Osteocyte (in vitro differentiated cells): ENCODE data around the gene AMBP. TPM values are rescaled to one million over a fixed set of nuclear protein-coding genes. Genes with fewer than 3 reads are reported as not detected.
A peak's percentile ranks its signal among the peaks of the same experiment; 100 is the strongest.

Experiments used
- DNase-seq: peaks from one replicate; pipeline ENCODE4 v3.0.0; 2021; ENCODE audit warnings: mixed read lengths; ENCODE audit not compliant: unreplicated experiment; ENCODE audit errors: extremely low spot score
- H3K27ac Mint-ChIP-seq: one replicate; pipeline ENCODE4 v1.8.0; 2021; ENCODE audit warnings: mild to moderate bottlenecking, mixed read lengths; ENCODE audit not compliant: unreplicated experiment
- H3K27me3 Mint-ChIP-seq: one replicate; pipeline ENCODE4 v1.8.0; 2021; ENCODE audit warnings: mixed read lengths; ENCODE audit not compliant: unreplicated experiment
- H3K36me3 Mint-ChIP-seq: one replicate; pipeline ENCODE4 v1.8.0; 2021; ENCODE audit warnings: mixed read lengths; ENCODE audit not compliant: unreplicated experiment
- H3K4me1 Mint-ChIP-seq: one replicate; pipeline ENCODE4 v1.8.0; 2021; ENCODE audit warnings: mixed read lengths; ENCODE audit not compliant: unreplicated experiment
- H3K4me3 Mint-ChIP-seq: one replicate; pipeline ENCODE4 v1.8.0; 2021; ENCODE audit warnings: mild to moderate bottlenecking, moderate library complexity, mixed read lengths; ENCODE audit not compliant: unreplicated experiment
- H3K9me3 Mint-ChIP-seq: one replicate; pipeline ENCODE4 v1.8.0; 2021; ENCODE audit warnings: mixed read lengths; ENCODE audit not compliant: unreplicated experiment
- total RNA-seq: library from RNA; stranded (reverse); gene quantifications from 2 replicates; pipeline ENCODE4 v1.2.1, GENCODE V29; 2021
- TF ChIP-seq, protein P1 (sequence below): fragments of 200-600 bp; sonication (generic); IDR thresholded peaks from 2 replicates; pipeline ENCODE4 v1.5.0; 2021; ENCODE audit warnings: antibody characterized with exemption, mild to moderate bottlenecking, moderate library complexity

Gene AMBP
- total RNA-seq, 1 donor from 2014 or later: not detected

DNA sequence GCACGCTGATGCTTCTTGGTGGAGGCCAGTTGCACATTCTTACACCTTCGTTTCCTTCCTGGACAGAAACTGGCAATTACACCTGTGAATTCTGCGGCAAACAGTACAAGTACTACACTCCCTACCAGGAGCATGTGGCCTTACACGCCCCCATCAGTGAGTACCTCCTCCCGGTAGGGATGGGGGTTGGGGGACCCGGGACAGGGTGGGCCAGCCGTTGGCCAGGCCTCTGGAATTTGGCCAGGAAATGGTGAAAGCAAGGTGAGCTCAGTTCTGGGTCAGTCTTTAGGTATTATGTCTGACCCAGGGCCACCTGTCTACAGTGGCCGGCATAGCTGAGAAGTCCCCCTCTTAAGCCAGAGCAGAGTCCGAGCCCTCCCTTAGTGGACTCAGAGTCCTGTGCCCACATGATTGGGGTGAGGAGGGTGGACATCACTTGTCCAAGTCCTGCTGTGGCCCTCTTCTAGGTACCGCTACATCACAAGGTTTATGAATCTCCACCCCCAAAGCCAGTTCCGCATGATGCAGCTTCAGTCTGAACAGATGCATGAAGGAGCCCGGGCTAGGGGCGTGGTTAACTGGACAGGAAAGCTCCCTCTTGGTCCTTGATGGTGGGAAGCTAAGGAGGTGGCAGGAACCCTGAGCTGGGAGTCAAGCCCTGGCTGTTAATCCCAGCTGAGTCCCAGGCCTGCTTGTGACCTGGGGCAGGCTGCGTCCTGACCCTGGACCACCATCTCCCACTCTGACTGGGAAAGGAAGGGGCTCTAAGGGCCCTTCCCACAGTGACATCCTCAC lies 61.3 kb downstream of the AMBP start:
- Mint-ChIP-seq H3K4me3 (no peak overlapping the region), H3K27me3 (no peaks in the 10 kb centered on the region), H3K36me3 (peaks cover 67% of the 10 kb centered on the region), H3K4me1 (no peaks in the 10 kb centered on the region), H3K9me3 (peaks cover 16% of the 10 kb centered on the region), H3K27ac (no peak overlapping the region)
- TF ChIP-seq, protein P1, sequence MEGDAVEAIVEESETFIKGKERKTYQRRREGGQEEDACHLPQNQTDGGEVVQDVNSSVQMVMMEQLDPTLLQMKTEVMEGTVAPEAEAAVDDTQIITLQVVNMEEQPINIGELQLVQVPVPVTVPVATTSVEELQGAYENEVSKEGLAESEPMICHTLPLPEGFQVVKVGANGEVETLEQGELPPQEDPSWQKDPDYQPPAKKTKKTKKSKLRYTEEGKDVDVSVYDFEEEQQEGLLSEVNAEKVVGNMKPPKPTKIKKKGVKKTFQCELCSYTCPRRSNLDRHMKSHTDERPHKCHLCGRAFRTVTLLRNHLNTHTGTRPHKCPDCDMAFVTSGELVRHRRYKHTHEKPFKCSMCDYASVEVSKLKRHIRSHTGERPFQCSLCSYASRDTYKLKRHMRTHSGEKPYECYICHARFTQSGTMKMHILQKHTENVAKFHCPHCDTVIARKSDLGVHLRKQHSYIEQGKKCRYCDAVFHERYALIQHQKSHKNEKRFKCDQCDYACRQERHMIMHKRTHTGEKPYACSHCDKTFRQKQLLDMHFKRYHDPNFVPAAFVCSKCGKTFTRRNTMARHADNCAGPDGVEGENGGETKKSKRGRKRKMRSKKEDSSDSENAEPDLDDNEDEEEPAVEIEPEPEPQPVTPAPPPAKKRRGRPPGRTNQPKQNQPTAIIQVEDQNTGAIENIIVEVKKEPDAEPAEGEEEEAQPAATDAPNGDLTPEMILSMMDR: no peak
- peak; percentile 76 for DNase-seq

GRCh38 chr9:114016101-114016500 lies 62.0 kb downstream of the AMBP start:
- TF ChIP-seq, protein P1: no peak
- H3K27me3 Mint-ChIP-seq: no peaks in the 10 kb centered on the region
- DNase-seq: peak; percentile 63
- H3K4me1 Mint-ChIP-seq: no peaks in the 10 kb centered on the region
- no peak overlapping the region for H3K27ac Mint-ChIP-seq
- peaks cover 70% of the 10 kb centered on the region for H3K36me3 Mint-ChIP-seq
- no peak overlapping the region for H3K4me3 Mint-ChIP-seq
- peaks cover 12% of the 10 kb centered on the region for H3K9me3 Mint-ChIP-seq

GRCh38 chr9:114015607-114016006 lies 62.5 kb downstream of the AMBP start:
- Mint-ChIP-seq H3K9me3 (peaks cover 12% of the 10 kb centered on the region), H3K27me3 (no peaks in the 10 kb centered on the region), H3K4me1 (no peaks in the 10 kb centered on the region), H3K4me3 (no peak overlapping the region), H3K27ac (no peak overlapping the region), H3K36me3 (peaks cover 71% of the 10 kb centered on the region)
- TF ChIP-seq, protein P1: no peak
- peak; percentile 59 for DNase-seq

- Mint-ChIP-seq H3K27ac (no peak overlapping the region), H3K36me3 (peaks cover 61% of the 10 kb centered on the region)
Measured at GRCh38 chr9:114014044-114014443, 64.1 kb downstream of the AMBP start.

DNA sequence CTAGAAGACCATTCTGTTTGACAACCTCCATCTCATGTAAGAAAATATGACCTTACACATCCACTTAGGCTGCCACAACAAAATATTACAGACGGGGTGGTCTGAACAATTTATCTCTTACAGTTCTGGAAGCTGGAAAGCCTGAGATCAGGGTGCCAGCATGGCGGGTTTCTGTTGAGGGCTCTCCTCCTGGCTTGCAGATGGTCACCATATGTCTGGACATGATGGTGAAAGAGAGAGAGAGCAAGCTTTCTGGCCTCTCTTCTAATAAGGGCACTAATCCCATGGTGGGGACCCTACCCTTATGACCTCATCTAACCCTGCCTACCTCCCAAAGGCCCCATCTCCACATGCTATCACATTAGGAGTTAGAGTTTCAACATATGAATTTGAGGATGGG lies 66.0 kb downstream of the AMBP start:
- Mint-ChIP-seq H3K9me3 (peaks cover 12% of the 10 kb centered on the region), H3K27ac (no peak overlapping the region), H3K27me3 (no peaks in the 10 kb centered on the region), H3K4me3 (no peak overlapping the region), H3K36me3 (peaks cover 54% of the 10 kb centered on the region), H3K4me1 (no peaks in the 10 kb centered on the region)
- no peak for DNase-seq
- TF ChIP-seq, protein P1: no peak

More at GRCh38 chr9:114014044-114014443, 64.1 kb downstream of the AMBP start:
- Mint-ChIP-seq H3K4me3 (no peak overlapping the region), H3K27me3 (no peaks in the 10 kb centered on the region), H3K4me1 (no peaks in the 10 kb centered on the region), H3K9me3 (peaks cover 12% of the 10 kb centered on the region)
- TF ChIP-seq, protein P1: no peak
- DNase-seq: no peak
